ENCODE results near the gene NOL6. TPM values are rescaled to one million over a fixed set of nuclear protein-coding genes. Genes with fewer than 3 reads are reported as not detected.

Gene NOL6
- total and polyA plus RNA-seq, 10 of the 15 experiments (the other 5 are each of a cell fraction or from before 2014, with no cell fraction given), result 8.3 to 53.2 (median 33.1) TPM

DNA sequence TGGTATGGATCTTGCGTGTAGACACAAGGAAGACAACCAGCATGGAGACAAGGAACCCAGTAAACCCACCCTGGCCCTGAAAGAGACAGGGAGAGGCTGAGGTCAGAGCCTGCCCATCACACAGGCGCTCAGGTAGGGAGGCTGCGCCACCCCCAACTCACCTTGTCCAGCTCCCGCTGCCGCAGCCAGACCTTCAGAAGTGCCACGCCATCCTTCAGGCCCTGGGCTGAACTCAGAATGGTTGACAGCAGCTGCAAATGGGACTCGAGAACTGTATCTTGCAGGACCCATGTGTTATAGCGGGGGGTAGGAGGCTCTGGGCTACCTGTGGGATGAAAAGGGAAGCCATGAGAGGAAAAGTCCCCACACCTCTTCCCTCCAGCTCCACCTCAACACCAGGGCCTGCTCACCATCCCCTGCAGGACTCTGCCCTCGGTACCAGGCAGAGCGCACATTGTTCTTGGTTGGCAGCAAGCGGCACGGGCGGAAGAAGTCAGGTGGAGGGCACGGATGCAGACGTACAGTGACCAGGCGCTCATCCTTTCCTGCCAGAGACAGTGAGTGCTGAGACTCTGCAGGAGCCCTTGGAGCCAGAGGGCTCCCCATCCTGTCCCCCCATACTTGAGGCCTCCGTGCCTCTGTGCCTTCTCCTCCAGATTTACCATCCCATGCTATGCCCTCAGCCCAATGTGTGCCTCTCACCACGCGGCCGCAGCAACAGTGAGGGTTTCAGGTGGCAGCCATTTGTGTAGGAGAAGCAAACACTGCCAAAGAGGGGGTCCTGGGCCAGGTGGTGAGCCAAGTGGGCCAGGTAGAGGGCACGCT, 4.7 kb downstream of the NOL6 start:
- ATAC-seq (no peak), DNase-seq (ENCODE audit: low read depth, low spot score) (no peak), FAIRE-seq (no peak)
- CTCF ChIA-PET, result interaction anchor here (14.3 kb wide), 1 partner anchor 16 kb away, joined by 154 read pairs; no protein-coding TSS in a partner anchor
- Histone ChIP-seq H3K4me3 (no peak overlapping the region), H3K4me1 (ENCODE audit: control insufficient read depth, insufficient read depth, low read length) (peaks cover 7% of the 10 kb centered on the region), H4K20me1 (ENCODE audit: control insufficient read depth, insufficient read depth) (no peaks in the 10 kb centered on the region), H2AFZ (ENCODE audit: control insufficient read depth, low read depth, low read length) (no peak overlapping the region), H3K9ac (ENCODE audit: control insufficient read depth, insufficient read depth, low read length) (no peak overlapping the region), H3K36me3 (ENCODE audit: control insufficient read depth in 2 of 2, insufficient read depth in 2 of 2, low read length in 1 of 2) (peaks cover 33 to 47% of the 10 kb centered on the region in 2 experiments), H3K79me2 (ENCODE audit: control insufficient read depth, insufficient read depth, low read length) (peaks cover 20% of the 10 kb centered on the region), H3K4me2 (ENCODE audit: control insufficient read depth, insufficient read depth) (no peak overlapping the region), H3K27me3 (replicated peaks in 1 of 2; ENCODE audit: control insufficient read depth in 2 of 2, insufficient read depth in 2 of 2, low read length in 1 of 2) (no peaks in the 10 kb centered on the region), H3K27ac (ENCODE audit: control insufficient read depth, insufficient read depth) (no peak overlapping the region), H3K9me3 (replicated peaks; ENCODE audit: control insufficient read depth, insufficient read depth, low read length) (no peaks in the 10 kb centered on the region)
- 95% methylated on average over 21 of the region's 21 CpGs for WGBS (ENCODE audit: insufficient coverage, insufficient replicate concordance, low lambda C conversion rate, missing lambda C conversion rate)
- in situ Hi-C loops (cut with MboI), result no loop called here
- SMC1A ChIA-PET (ENCODE audit: uncharacterized antibody, unreplicated experiment), result interaction anchor here (1.0 kb wide), 1 partner anchor 65 kb away, joined by 3 read pairs; no protein-coding TSS in a partner anchor
- POLR2A ChIA-PET, result no interaction called here
- no peak for TF ChIP-seq POLR2A (IDR thresholded peaks at IDR 0.05; ENCODE audit: low read depth, low read length)
- no peak for TF ChIP-seq HDAC2 (IDR thresholded peaks at IDR 0.05)
- no peak for TF ChIP-seq ETV6 (conservative IDR thresholded peaks at IDR 0.05 in 1 of 2, IDR thresholded peaks at IDR 0.05 in 1 of 2; ENCODE audit: borderline replicate concordance in 1 of 2, low read depth in 1 of 2)
- no peak for TF ChIP-seq ZNF207 (IDR thresholded peaks at IDR 0.05; ENCODE audit: borderline replicate concordance)
- no peak for TF ChIP-seq RB1 (IDR thresholded peaks at IDR 0.05; ENCODE audit: borderline replicate concordance)
- TF ChIP-seq, protein P1, sequence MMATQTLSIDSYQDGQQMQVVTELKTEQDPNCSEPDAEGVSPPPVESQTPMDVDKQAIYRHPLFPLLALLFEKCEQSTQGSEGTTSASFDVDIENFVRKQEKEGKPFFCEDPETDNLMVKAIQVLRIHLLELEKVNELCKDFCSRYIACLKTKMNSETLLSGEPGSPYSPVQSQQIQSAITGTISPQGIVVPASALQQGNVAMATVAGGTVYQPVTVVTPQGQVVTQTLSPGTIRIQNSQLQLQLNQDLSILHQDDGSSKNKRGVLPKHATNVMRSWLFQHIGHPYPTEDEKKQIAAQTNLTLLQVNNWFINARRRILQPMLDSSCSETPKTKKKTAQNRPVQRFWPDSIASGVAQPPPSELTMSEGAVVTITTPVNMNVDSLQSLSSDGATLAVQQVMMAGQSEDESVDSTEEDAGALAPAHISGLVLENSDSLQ (IDR thresholded peaks at IDR 0.05), result no peak
- no peak for TF ChIP-seq KDM1A (IDR thresholded peaks at IDR 0.05; ENCODE audit: borderline replicate concordance)
- TF ChIP-seq CHD2 (IDR thresholded peaks at IDR 0.05; ENCODE audit: borderline replicate concordance, low read depth, low read length), result no peak
- TF ChIP-seq NFXL1 (IDR thresholded peaks at IDR 0.05; ENCODE audit: borderline replicate concordance), result no peak
- TF ChIP-seq, protein P2, sequence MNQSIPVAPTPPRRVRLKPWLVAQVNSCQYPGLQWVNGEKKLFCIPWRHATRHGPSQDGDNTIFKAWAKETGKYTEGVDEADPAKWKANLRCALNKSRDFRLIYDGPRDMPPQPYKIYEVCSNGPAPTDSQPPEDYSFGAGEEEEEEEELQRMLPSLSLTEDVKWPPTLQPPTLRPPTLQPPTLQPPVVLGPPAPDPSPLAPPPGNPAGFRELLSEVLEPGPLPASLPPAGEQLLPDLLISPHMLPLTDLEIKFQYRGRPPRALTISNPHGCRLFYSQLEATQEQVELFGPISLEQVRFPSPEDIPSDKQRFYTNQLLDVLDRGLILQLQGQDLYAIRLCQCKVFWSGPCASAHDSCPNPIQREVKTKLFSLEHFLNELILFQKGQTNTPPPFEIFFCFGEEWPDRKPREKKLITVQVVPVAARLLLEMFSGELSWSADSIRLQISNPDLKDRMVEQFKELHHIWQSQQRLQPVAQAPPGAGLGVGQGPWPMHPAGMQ (IDR thresholded peaks at IDR 0.05; ENCODE audit: borderline replicate concordance), result no peak
- TF ChIP-seq CEBPB (IDR thresholded peaks at IDR 0.05; ENCODE audit: borderline replicate concordance in 1 of 2, low read depth in 2 of 2, low read length in 2 of 2), result no peak
- no peak for TF ChIP-seq POU2F2 (IDR thresholded peaks at IDR 0.05; ENCODE audit: borderline replicate concordance, low read depth, low read length)
- TF ChIP-seq, protein P3, sequence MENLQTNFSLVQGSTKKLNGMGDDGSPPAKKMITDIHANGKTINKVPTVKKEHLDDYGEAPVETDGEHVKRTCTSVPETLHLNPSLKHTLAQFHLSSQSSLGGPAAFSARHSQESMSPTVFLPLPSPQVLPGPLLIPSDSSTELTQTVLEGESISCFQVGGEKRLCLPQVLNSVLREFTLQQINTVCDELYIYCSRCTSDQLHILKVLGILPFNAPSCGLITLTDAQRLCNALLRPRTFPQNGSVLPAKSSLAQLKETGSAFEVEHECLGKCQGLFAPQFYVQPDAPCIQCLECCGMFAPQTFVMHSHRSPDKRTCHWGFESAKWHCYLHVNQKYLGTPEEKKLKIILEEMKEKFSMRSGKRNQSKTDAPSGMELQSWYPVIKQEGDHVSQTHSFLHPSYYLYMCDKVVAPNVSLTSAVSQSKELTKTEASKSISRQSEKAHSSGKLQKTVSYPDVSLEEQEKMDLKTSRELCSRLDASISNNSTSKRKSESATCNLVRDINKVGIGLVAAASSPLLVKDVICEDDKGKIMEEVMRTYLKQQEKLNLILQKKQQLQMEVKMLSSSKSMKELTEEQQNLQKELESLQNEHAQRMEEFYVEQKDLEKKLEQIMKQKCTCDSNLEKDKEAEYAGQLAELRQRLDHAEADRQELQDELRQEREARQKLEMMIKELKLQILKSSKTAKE (IDR thresholded peaks at IDR 0.05; ENCODE audit: low read depth, poor library complexity, severe bottlenecking), result no peak
- TF ChIP-seq NRF1 (conservative IDR thresholded peaks at IDR 0.05; ENCODE audit: low read depth, low read length), result no peak
- no peak for TF ChIP-seq RCOR1 (conservative IDR thresholded peaks at IDR 0.05; ENCODE audit: low read depth, low read length)
- TF ChIP-seq ZBED1 (IDR thresholded peaks at IDR 0.05; ENCODE audit: borderline replicate concordance), result no peak
- intact Hi-C loops (cut with micrococcal nuclease; ENCODE audit: unreplicated experiment), result no loop called here
- RAD21 ChIA-PET (ENCODE audit: unreplicated experiment), result interaction anchor here (3.8 kb wide), 1 partner anchor 64 kb away, joined by 39 read pairs; no protein-coding TSS in a partner anchor
- no TSS peak for BruUV-seq (replicated peaks)

Measured in GM12878 (cell line).